NCI-H1417 treated with DMSO at 0.1 percent for 48 hours (cell line): ENCODE results near the gene TAS2R31.

Experiments
- DNase-seq: peaks from one replicate; lab custom pipeline; 2025; lab: John Stamatoyannopoulos, UW

TAS2R31 gene

GRCh38 chr12:10998204-10998603 lies 33.0 kb downstream of the TAS2R31 start, which contains the start of gene TAS2R20:
Gene TAS2R20, minus strand, starts transcription at chr12:10998304. Its CDS starts 429 bp downstream, at chr12:10997875.
- DNase-seq = no peak

DNA sequence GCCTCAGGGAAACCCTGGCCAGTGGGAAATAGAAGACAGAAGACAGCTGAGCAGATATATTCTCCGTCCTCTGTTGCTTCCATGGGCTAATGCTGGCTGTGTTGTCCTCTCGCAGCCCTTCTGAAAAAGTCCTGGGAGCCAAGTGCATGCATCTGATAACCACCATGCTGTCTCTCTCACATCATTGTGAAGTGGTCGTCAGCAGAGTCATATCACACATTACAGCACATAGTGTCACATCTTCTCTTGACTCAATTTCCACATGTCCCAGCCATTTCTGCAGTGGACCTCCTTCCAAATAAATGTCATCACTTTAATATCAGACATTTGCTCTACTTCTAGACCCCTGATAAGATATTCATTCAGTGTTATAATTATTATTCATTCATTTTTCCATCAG lies 36.9 kb downstream of the TAS2R31 start:
- DNase-seq = no peak

DNA sequence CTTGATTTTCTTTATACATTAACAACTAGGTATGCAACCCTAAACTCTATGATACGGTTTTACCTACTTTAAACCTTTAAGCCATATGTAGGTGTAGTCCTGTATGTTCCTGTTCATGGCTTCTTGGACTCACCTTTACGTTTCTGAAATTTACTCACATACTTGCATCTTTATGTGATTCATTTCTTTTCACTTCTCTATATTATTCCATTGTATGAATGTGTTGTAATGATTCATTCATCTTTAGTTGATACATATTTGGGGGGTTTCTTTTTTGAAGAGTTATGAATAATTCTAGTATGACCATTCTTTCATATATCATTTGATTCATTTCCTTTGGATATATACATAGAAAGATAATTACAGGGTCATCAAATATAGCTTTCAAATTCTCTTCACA lies 42.1 kb downstream of the TAS2R31 start:
- DNase-seq = no peak

GRCh38 chr12:10986812-10987211 lies 44.4 kb downstream of the TAS2R31 start, which contains the start of gene TAS2R50:
Gene TAS2R50, minus strand, starts transcription at chr12:10986912. Its CDS starts 52 bp downstream, at chr12:10986860.
- DNase-seq = no peak

DNA sequence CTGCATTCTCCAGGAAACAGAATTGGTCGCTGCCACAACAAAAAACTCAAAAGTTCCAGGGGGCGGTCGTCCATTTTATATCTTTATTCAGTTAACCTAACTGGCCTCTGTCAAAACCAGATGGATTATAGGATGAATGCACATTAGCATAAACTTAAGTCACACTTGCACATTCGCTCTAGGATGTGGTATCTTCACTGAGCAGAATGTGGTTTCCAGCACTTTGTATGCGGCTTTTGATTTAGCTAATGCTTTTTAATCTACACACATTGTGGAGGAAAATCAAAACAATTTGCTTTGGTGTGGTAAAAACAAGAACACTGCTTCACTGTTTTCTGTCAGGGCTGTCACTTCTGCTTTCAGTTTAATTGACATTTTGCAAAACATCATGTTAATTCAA lies 49.0 kb downstream of the TAS2R31 start:
- no peak for DNase-seq
